GM21825 (cell line): Measurements from ENCODE around the gene CHD5.

Experiments used
- ATAC-seq: cut with Tn5 transposase; IDR thresholded peaks from one replicate; pipeline ENCODE4 v1.9.1; 2021; ENCODE audit warnings: mild to moderate bottlenecking, moderate library complexity; ENCODE audit not compliant: unreplicated experiment

CHD5 gene

DNA sequence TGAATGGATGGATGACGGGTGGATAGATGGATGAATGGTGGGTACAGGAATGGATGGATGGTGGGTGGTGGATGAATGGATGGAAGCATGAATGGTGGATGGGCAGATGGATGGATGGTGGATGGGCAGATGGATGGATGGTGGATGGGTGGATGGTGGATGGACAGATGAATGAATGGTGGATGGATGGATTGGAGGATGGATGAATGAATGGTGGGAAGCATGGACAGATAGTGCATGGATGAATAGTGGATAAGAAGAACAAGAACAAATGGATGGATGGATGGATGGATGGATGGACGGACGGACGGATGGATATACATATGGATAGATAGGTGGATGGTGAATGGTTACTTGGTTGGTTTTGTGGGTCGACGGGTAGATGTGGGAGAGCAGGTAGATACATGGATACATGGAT, 4.7 kb downstream of the CHD5 start:
- no peak for ATAC-seq

DNA sequence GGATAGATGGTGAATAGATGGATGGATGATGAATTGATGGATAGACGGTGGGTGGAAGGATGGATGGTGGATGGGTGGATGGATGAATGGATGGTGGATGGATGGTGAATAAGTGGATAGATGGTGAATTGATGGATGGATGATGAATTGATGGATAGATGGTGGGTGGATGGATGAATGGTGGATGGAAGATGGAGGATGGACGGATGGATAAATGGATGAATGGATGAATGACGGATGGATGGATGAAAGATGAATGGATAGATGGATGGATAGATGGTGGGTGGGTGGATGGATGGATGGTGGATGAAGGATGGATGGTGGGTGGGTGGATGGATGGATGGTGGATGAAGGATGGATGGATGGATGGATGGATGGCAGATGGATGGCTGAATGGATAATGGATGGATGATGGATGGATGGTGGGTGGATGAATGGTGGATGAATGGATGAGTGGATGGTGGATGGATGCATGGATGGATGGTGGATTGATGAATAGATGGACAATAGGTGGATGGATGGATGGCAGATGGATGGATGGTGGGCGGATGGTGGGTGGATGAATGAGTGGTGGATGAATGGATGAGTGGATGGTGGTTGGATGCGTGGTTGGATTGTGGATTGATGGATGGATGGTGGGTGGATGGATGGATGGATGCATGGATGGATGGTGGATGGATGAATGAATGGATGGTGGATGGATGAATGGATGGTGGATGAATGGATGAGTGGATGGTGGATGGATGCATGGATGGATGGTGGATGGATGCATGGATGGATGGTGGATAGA, 5.3 kb downstream of the CHD5 start:
- no peak for ATAC-seq

DNA sequence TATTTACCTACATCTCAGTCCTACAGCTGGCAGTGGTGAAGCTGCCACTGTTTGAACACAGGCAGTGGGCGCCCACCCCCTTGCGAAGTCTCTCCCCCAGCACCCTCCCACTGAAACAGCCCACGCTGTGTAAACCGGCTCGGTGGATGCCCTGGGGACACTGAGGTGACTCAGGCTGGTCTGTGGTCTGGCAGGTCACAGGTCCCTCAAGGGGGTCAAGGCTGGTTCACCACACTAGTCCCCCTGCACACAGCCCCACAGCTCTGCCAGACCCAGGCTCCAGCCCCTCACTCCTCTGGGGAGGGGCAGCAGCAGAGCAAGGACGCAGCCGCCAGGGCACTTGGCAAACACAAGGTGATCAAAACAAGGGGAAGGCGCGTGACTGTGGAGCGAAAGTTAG, 7.6 kb downstream of the CHD5 start:
- ATAC-seq, result no peak

DNA sequence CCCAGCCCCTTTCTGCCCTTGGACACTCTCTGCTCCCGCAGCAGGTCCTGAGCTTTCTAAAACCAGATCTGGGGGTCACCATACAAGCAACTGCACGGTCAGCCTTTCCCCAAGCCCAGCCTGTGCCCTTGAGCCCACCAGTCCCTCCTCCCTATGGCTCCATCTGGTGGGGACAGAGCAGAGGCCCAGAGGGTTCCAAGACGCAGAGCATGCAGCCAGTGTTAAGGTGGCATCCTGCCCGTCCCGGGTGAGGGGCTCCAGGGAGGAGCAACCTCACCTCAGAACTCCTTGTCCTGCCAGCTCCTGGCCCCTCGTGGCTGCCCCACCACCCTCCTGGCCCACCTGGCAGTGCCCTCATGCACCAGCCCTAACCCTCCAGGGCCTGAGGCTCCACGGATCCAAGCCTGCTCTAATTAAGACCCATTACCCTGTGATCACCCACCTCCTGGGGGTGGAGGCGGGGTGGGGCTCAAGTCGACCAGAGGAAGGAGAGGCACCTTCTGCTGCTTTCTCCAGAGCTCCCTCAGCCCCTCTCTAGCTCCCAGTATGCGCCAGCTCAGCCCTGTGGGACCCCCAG, 8.5 kb downstream of the CHD5 start:
- ATAC-seq, result no peak

DNA sequence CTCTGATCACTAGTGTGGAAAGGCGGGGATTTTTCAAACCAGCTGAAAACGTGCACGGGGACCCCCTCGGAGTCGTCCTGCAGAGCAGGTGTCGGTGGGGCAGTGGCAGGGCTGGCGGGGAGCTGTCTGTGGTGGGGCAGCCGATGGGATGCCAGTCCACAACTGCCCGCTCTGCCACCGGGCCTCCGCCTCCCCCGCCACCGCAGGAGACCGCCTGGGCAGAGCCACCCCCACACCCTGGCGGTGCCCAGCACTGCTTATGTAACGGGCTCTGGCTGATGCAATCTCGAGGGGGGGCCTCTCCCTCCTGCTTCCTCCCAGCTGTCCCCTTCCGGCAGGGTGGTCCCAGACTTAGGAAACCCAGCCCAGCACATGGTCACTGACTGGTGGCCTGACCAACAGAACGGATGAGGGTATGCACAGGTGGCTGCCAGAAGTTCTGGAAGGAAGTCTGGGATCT, 9.3 kb downstream of the CHD5 start:
- ATAC-seq, result no peak

GRCh38 chr1:6170116-6170741, 9.9 kb downstream of the CHD5 start:
- ATAC-seq, result no peak

- no peak for ATAC-seq
Measured at GRCh38 chr1:6168947-6169586, 11.1 kb downstream of the CHD5 start.

DNA sequence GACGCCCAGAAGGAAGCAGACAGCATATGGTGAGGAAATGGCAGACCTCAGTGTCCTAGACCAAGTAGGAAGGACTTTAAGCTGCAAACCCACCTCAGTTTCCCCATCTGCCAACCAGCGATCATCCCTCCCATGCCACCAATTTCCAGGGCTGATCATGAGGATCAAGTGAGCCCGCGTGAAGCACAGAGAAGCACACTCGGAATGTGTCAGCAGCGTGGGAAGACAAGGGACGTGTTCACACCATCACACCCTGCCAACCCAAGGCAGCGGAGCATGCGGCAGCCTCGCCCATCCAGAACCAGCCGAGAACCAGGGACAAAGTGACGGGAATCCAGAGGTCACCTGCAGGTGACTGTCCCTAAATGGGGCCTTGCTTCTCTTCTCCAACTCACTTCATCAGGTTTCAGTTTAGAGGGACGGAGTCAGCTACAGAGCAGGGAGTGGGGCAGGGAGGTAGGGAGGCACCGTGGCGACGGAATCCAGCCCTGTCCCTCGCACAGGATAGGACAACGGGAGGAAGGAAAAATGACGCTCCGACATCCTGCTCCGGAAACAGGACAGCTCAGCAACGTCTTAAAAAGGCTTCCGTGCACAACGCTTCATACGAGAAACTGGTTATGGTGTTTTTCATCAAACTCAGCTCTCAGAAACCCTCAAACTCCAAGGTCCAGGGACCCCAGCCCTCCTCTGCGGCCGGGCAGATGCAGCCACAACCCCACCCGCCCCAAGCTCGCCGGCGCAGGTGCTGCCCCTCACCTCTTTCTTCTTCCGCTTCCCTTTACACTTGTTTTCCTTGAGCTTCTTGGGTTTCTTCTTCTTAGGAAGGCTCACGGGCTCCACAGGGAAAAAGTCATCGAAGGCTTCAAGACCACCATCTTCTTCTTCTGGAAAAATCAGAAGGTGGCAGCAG, 12.5 kb downstream of the CHD5 start:
- no peak for ATAC-seq

DNA sequence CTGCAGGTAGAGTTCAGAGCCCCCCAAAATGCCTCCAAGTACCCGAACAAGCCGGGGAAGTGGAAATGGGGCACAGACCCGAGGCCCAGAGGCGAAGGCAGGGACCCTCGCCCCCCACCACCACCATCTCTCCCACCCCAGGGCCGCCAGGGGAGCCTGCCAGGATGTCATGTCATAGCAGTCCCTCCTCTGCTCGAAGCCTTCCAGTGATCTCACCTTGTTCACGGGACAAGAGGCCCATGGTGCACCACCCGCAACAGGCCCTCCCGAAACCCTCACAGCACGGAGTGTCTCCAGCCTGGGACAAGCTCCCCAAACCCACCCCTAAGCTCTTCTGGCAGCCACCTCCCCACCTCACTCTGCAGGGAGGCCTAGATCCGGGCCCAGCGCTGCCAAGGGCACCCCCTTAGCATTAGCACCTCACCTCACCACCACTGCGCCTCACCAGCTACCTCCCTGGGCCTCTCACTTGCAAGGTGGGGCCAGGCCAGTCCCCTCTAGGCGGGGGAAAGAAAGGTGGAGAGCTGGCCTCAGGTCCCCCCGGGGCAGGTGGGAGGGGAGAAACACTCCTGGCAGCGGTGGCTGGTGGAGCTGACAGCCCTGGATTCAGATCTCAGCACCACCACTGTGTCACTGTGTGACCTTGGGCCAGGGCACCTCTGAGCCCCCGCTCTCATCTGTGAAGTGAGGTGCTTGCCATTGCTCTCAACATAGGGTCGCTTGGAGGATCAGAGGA, 13.3 kb downstream of the CHD5 start:
- ATAC-seq, result no peak

DNA sequence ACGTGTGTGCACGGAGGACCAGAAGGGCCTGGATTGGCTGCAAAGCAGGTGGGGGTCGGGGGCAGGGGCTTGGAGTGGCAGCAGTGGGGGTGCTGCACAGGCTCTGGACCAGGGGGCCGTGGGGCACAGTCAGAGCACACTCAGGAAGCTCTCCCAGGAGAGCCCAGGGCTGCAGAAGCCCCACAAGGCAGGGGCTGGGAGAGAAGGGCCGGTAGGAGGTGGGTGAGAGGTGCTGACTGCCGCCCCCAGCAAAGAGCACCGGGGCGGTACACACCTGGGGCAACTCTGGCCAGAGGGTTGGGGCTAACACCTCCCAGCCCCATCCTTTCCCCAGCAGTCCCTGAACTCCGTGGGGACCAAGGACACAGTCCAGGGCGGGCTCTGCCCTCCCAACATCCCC, 13.9 kb downstream of the CHD5 start:
- no peak for ATAC-seq

DNA sequence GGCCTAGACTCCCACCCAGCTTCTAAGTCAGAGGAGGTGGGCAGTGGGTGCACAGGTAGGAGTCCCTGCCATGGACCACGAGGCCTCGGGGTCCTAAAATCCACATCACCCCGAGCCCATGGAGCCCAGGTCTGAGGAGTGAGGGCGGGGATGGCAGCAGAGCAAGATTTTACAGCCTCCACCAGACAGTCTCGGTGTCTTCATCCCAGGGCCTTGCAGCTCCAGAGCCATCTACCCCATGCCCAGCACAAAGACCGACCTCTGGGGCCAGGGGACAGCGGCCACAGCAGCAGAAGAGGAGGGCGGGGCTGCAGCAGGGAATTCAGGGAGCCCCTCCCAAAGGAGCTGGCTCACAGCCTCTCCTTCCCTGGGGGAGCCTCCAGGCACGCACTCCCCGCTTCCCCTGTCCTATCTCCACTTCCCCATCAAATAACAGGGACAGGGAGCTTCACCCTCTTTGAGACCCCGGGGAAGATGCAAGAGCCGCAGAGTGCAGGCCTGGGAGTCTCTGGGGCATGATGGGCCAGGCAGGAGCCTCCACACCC, 14.6 kb downstream of the CHD5 start:
- no peak for ATAC-seq

- no peak for ATAC-seq
Measured at GRCh38 chr1:6165027-6165426, 15.1 kb downstream of the CHD5 start.

- ATAC-seq, result no peak
Measured at GRCh38 chr1:6163973-6164617, 16.0 kb downstream of the CHD5 start.

DNA sequence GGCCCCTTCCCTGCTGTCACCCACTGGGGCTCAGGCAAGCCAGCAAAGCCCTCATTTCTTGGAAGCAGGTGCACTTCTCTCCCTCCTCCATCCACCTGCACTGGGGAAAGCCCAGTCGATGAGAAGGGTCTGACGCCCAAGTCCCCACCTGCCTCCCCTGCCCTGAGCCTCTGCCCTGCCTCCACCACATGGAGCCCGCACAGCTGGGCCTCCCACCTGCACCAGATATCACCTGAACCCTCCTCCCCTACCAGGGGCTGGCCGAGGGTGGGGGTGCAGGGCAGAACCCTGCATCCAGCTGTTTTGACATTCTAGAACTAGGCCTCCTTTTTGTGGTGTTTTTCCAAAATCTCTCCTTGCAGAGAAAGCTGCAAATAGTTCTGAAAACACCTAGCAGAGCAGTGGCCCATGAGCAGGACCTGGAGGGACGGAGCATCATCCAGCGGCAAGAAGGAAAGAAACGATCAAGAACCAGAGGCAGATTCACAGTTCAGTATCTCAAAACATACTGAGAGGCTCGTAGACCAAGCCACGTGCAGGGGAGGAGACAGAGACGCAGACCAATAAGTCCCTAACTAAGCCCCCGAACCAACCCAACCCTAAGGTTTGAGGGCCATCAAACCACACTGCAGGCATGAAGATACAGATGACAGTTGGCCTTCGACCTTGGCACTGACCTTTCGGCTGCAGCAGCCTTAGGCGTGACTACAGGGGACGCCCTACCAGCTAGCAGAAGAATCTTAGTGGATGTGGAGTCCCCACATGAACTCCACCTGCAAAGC, 16.7 kb downstream of the CHD5 start:
- no peak for ATAC-seq

GRCh38 chr1:6162773-6163172, 17.3 kb downstream of the CHD5 start:
- no peak for ATAC-seq

GRCh38 chr1:6162341-6162740, 17.8 kb downstream of the CHD5 start:
- ATAC-seq, result no peak

- ATAC-seq, result no peak
Measured at GRCh38 chr1:6158181-6158580, 21.9 kb downstream of the CHD5 start.

DNA sequence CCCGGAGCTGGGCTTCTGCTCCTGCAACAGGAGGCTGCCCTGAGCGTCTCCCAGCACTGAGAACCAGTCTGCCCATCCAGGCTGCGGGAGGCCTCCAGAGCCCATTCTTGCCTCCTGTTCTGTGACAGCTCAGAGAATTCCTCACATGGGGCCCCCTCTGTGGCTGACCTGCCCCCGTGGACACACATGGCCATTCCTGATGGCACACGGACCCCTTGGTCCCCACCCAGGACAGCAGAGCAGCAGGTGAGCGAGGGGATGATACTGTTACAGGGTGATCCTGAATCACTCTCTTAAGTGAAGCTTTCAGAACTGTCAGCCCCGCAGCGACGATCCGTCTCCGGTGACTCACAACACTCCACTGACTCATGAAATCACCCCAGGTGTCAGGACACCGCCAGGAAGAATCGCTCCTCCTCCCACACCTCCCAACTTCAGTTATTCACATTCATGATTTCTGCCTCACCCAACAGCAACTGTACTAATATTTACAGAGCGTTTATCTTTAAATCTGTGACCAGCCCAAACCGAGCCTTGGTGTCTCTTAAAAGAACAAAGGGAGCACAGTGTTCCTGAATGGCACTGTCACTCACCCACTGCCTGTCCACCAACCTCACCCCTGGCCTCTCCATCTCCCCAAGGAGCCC, 22.5 kb downstream of the CHD5 start:
- no peak for ATAC-seq
